ENCODE measurements around the gene MYADM.

DNA sequence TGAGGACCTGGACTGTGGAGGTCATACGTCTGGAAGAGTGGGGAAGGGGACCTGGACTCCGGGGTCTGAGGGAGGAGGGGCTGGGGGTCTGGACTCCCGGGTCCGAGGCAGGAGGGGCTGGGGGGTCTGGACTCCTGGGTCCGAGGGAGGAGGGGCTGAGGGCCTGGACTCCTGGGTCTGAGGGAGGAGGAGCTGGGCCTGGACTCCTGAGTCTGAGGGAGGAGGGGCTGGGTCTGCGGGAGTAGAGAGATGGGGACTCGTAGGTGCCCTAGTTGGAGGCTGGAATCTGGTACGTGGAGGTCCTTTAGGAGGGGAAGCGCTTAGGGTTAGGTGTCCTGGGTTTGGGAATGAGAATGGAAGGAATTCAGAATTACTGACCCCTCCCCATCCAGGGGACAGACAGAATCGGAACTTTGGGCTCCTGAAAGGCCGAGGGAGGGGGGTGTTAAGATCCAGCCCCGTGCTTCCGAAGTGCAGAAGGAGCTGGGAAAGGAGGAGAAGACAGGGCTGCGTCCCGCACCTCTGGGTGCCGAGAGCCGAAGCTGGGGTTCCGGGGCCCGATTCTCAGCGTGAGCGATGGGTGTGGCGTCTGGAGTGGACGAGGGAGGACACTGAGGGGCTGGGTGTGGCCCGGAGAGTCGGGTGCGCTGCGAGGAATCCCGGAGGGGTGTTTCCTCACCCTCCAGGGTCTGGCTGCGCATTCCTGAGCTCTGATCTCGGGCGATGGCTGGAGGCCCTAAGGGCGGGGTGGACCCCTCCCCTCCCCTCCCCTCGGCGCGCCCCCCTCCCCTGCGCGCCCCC lies 608 bp downstream of the MYADM start:
- TF ChIP-seq, protein P1, sequence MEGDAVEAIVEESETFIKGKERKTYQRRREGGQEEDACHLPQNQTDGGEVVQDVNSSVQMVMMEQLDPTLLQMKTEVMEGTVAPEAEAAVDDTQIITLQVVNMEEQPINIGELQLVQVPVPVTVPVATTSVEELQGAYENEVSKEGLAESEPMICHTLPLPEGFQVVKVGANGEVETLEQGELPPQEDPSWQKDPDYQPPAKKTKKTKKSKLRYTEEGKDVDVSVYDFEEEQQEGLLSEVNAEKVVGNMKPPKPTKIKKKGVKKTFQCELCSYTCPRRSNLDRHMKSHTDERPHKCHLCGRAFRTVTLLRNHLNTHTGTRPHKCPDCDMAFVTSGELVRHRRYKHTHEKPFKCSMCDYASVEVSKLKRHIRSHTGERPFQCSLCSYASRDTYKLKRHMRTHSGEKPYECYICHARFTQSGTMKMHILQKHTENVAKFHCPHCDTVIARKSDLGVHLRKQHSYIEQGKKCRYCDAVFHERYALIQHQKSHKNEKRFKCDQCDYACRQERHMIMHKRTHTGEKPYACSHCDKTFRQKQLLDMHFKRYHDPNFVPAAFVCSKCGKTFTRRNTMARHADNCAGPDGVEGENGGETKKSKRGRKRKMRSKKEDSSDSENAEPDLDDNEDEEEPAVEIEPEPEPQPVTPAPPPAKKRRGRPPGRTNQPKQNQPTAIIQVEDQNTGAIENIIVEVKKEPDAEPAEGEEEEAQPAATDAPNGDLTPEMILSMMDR (IDR thresholded peaks at IDR 0.05) = no peak
- no peak for TF ChIP-seq EP300 (IDR thresholded peaks at IDR 0.05)
- TF ChIP-seq POLR2A (IDR thresholded peaks at IDR 0.05) = peak; percentile 15

Data from ovary (tissue), 3 donors.